DMS114 treated with DMSO at 0.1 percent for 48 hours (cell line): ENCODE data around the gene MBP.

ENCODE experiments used
- DNase-seq: peaks from one replicate; lab custom pipeline; 2025; ENCODE audit not compliant: unreplicated experiment; lab: John Stamatoyannopoulos, UW

Gene MBP

GRCh38 chr18:77088963-77089722 is 43.4 kb downstream of the MBP start:
- no peak for DNase-seq

- no peak for DNase-seq
Measured at GRCh38 chr18:77087393-77088141, 45.0 kb downstream of the MBP start.

GRCh38 chr18:77086656-77087392 is 45.8 kb downstream of the MBP start:
- no peak for DNase-seq

- DNase-seq: no peak
Measured at GRCh38 chr18:77086034-77086433, 46.5 kb downstream of the MBP start.

GRCh38 chr18:77084688-77085035 is 47.9 kb downstream of the MBP start:
- no peak for DNase-seq

- DNase-seq: no peak
Measured at GRCh38 chr18:77082316-77082955, 50.1 kb downstream of the MBP start.

- no peak for DNase-seq
Measured at GRCh38 chr18:77081390-77081778, 51.2 kb downstream of the MBP start.

GRCh38 chr18:77079954-77080682 is 52.5 kb downstream of the MBP start:
- no peak for DNase-seq

GRCh38 chr18:77079088-77079487 is 53.5 kb downstream of the MBP start:
- no peak for DNase-seq

- DNase-seq: no peak
Measured at GRCh38 chr18:77078690-77079070, 53.9 kb downstream of the MBP start.

GRCh38 chr18:77077941-77078689 is 54.5 kb downstream of the MBP start:
- no peak for DNase-seq

- DNase-seq: no peak
Measured at GRCh38 chr18:77077401-77077800, 55.2 kb downstream of the MBP start.

- no peak for DNase-seq
Measured at GRCh38 chr18:77076111-77076510, 56.5 kb downstream of the MBP start.

GRCh38 chr18:77074431-77074830 is 58.2 kb downstream of the MBP start:
- no peak for DNase-seq

GRCh38 chr18:77073336-77074093 is 59.1 kb downstream of the MBP start:
- no peak for DNase-seq

- no peak for DNase-seq
Measured at GRCh38 chr18:77072566-77072965, 60.0 kb downstream of the MBP start.

- no peak for DNase-seq
Measured at GRCh38 chr18:77071711-77072292, 60.8 kb downstream of the MBP start.

- DNase-seq: no peak
Measured at GRCh38 chr18:77071061-77071460, 61.5 kb downstream of the MBP start.

GRCh38 chr18:77070627-77071026 is 62.0 kb downstream of the MBP start:
- DNase-seq: no peak
